Panc1 (cell line): ENCODE measurements around the gene LEKR1. TPM values are rescaled to one million over a fixed set of nuclear protein-coding genes. Genes with fewer than 3 reads are reported as not detected.

Experiments
- ATAC-seq: fragments of 200-7000 bp; cut with Tn5 transposase; 2 replicates; pipeline ENCODE4 v1.9.1; 2020; ENCODE audit warnings: mild to moderate bottlenecking, moderate library complexity
- BruUV-seq: library from RNA; stranded (reverse); fragments of 400-500 nt; replicated peaks from 2 replicates; lab custom pipeline; 2021; lab: Mats Ljungman, UMichigan
- CTCF ChIA-PET: fragments of 300-600 bp; sonication (Branson Sonifier 250); formaldehyde crosslinking; loops from one replicate; lab custom pipeline; 2022; ENCODE audit warnings: antibody characterized with exemption; lab: Charles Lee
- POLR2A ChIA-PET: fragments of 300-600 bp; sonication (Branson Sonifier 250); formaldehyde crosslinking; loops from one replicate; lab custom pipeline; 2022; ENCODE audit warnings: antibody characterized with exemption; lab: Charles Lee
- DNase-seq: peaks from one replicate; pipeline ENCODE4 v3.0.0-alpha.2; 2010; ENCODE audit warnings: low read depth, low spot score
- H3K27ac ChIP-seq: 2 replicates; pipeline ENCODE4 v1.5.1; 2011; ENCODE audit warnings: mild to moderate bottlenecking, low read length, inconsistent platforms
- H3K27me3 ChIP-seq: fragments of 200-500 bp; sonication (Bioruptor generic); 2 replicates; pipeline ENCODE4 v1.6.0; 2014; ENCODE audit warnings: low read length, inconsistent platforms; ENCODE audit not compliant: control insufficient read depth, insufficient read depth
- H3K36me3 ChIP-seq: fragments of 200-500 bp; sonication (Bioruptor generic); 2 replicates; pipeline ENCODE4 v1.5.1; 2014; ENCODE audit warnings: inconsistent platforms, mild to moderate bottlenecking, low read length, moderate library complexity; ENCODE audit not compliant: control insufficient read depth, insufficient read depth
- H3K4me1 ChIP-seq: 2 replicates; pipeline ENCODE4 v1.5.1; 2011; ENCODE audit warnings: inconsistent platforms, mild to moderate bottlenecking, low read length, moderate library complexity; ENCODE audit not compliant: control insufficient read depth, insufficient read depth
- H3K4me3 ChIP-seq, 2 experiments: 2 replicates each; pipeline ENCODE4 v1.5.1; 2011 to 2012; ENCODE audit warnings: low read depth in 2 of 2, low read length in 2 of 2, mild to moderate bottlenecking in 2 of 2, inconsistent platforms in 1 of 2, moderate library complexity in 1 of 2
- H3K9me3 ChIP-seq: fragments of 200-500 bp; sonication (Bioruptor generic); 2 replicates; pipeline ENCODE4 v1.5.1; 2014; ENCODE audit warnings: low read depth, mild to moderate bottlenecking, inconsistent platforms, low read length, moderate library complexity; ENCODE audit not compliant: control insufficient read depth, insufficient read depth
- CTCF ChIP-seq: fragments of 450-650 bp; IDR thresholded peaks from 2 replicates; pipeline ENCODE4 v1.5.1; 2017; ENCODE audit warnings: mild to moderate bottlenecking
- POLR2AphosphoS5 ChIP-seq: IDR thresholded peaks from 2 replicates; pipeline ENCODE4 v1.6.1; 2012; ENCODE audit warnings: mild to moderate bottlenecking, low read depth, low read length, moderate library complexity
- REST ChIP-seq, 2 experiments: IDR thresholded peaks; 2 replicates each; pipeline ENCODE4 v1.6.1; 2011 to 2012; ENCODE audit warnings: low read depth in 2 of 2, control low read depth in 1 of 2, low read length in 1 of 2, mild to moderate bottlenecking in 1 of 2, moderate library complexity in 1 of 2; ENCODE audit not compliant: insufficient read depth in 1 of 2
- SIN3A ChIP-seq: IDR thresholded peaks from 2 replicates; pipeline ENCODE4 v1.6.1; 2012; ENCODE audit warnings: low read depth, mild to moderate bottlenecking, low read length, moderate library complexity, borderline replicate concordance; ENCODE audit not compliant: insufficient read depth
- TCF7L2 ChIP-seq: IDR thresholded peaks from 2 replicates; pipeline ENCODE4 v1.6.1; 2011; ENCODE audit warnings: mild to moderate bottlenecking, low read depth, low read length, inconsistent platforms
- in situ Hi-C: cut with HindIII; loops from 2 replicates; pipeline ENCODE4 v1.10.0; 2016; ENCODE audit warnings: low sequenced_read_pairs, low pct_unique_long_range_greater_than_20kb
- intact Hi-C: fragments of 100-400 bp; cut with micrococcal nuclease; formaldehyde crosslinking; loops from one replicate; pipeline ENCODE4 v1.10.0; 2022; ENCODE audit not compliant: unreplicated experiment
- total RNA-seq: library from RNA; stranded (reverse); gene quantifications from one replicate; pipeline ENCODE4 v1.2.1, GENCODE V29; 2021; ENCODE audit not compliant: unreplicated experiment

LEKR1 gene
- total RNA-seq, 1 experiment from 2014 or later, result not detected

- intact Hi-C loops (no loop called here), in situ Hi-C loops (no loop called here)
- Histone ChIP-seq H3K27me3 (no peaks in the 10 kb centered on the region), H3K4me1 (no peaks in the 10 kb centered on the region), H3K4me3 (peak overlapping the region in 1 of 2 experiments; percentile 28; a peak in 1 of 4 replicates), H3K36me3 (no peaks in the 10 kb centered on the region; the same call in 1 of the 2 replicates), H3K9me3 (no peaks in the 10 kb centered on the region), H3K27ac (no peak overlapping the region)
- BruUV-seq, result no TSS peak
- TF ChIP-seq POLR2AphosphoS5 (no peak), REST (IDR thresholded peaks at IDR 0.05; ENCODE audit: insufficient read depth in 1 of 2, low read depth in 2 of 2, low read length in 1 of 2) (no peak), SIN3A (no peak), TCF7L2 (no peak), CTCF (no peak)
- ChIA-PET POLR2A (no interaction called here), CTCF (no interaction called here)
- ATAC-seq (no peak), DNase-seq (no peak)
Measured at GRCh38 chr3:156826896-156827882, 1.0 kb downstream of the LEKR1 start.

DNA sequence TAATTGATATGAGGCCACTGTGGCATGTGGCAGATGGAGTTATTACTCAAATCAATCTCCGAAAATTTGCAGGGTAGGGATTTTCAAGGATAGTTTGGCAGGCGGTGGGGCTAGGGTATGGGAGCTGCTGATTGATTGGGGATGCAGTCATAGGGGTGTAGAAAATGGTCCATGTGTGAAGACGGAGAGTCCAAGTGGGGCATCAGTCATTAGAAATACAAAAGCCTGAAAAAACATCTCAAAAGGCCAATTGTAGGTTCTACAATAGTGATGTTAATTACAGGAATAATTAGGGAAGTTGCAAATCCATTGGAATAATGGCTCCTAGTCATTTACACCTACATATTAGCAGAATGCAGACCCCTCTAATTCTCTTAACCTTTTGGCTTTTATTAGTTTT is 4.9 kb downstream of the LEKR1 start:
- POLR2A ChIA-PET, result no interaction called here
- H3K4me3 ChIP-seq, result no peak overlapping the region
- H3K36me3 ChIP-seq, result no peaks in the 10 kb centered on the region; the same call in 1 of the 2 replicates
- no peak for ATAC-seq
- H3K27me3 ChIP-seq, result no peaks in the 10 kb centered on the region
- H3K4me1 ChIP-seq, result no peaks in the 10 kb centered on the region
- in situ Hi-C loops, result no loop called here
- BruUV-seq, result no TSS peak
- intact Hi-C loops, result no loop called here
- TF ChIP-seq POLR2AphosphoS5 (no peak), TCF7L2 (no peak), REST (IDR thresholded peaks at IDR 0.05; ENCODE audit: insufficient read depth in 1 of 2, low read depth in 2 of 2, low read length in 1 of 2) (no peak), CTCF (no peak), SIN3A (no peak)
- H3K9me3 ChIP-seq, result no peaks in the 10 kb centered on the region
- CTCF ChIA-PET, result no interaction called here
- DNase-seq, result no peak
- H3K27ac ChIP-seq, result no peak overlapping the region
